Breast epithelium (tissue), 4 donors: ENCODE data around the gene CCDC33. TPM values are rescaled to one million over a fixed set of nuclear protein-coding genes. Genes with fewer than 3 reads are reported as not detected.

Experiments
- DNase-seq, 2 donors: peaks; one replicate each; pipeline ENCODE4 v3.0.0-alpha.2; 2019; ENCODE audit warnings: low spot score in 2 of 2
- H3K27ac ChIP-seq, 2 donors: fragments of 200-600 bp; sonication (generic) in 1 of 2; one replicate each; pipeline ENCODE4 v1.5.1; 2016 to 2019; ENCODE audit warnings: mild to moderate bottlenecking in 1 of 2
- H3K27me3 ChIP-seq, 2 donors: fragments of 200-600 bp; sonication (generic) in 1 of 2; one replicate each; pipeline versions ENCODE4 v1.5.1 to v1.6.0; 2017 to 2019; ENCODE audit warnings: control low read depth in 1 of 2, mild to moderate bottlenecking in 1 of 2
- H3K36me3 ChIP-seq: fragments of 200-600 bp; one replicate; pipeline ENCODE4 v1.5.1; 2019
- H3K4me1 ChIP-seq, 2 donors: fragments of 200-600 bp; sonication (generic); one replicate each; pipeline ENCODE4 v1.5.1; 2016 to 2019; ENCODE audit warnings: control low read depth in 1 of 2
- H3K4me3 ChIP-seq, 3 donors: fragments of 200-600 bp; sonication (generic); 1 replicate in 2 of 3; 2 replicates in 1 of 3; pipeline ENCODE4 v1.5.1; 2016 to 2019; ENCODE audit warnings: mild to moderate bottlenecking in 3 of 3, moderate library complexity in 2 of 3
- H3K9me3 ChIP-seq, 2 donors: fragments of 200-600 bp; sonication (generic) in 1 of 2; one replicate each; pipeline ENCODE4 v1.5.1; 2016 to 2019; ENCODE audit warnings: control low read depth in 1 of 2
- CTCF ChIP-seq, 3 donors: fragments of 450-650 bp; IDR thresholded peaks; one replicate each; pipeline ENCODE4 v1.5.1; 2016 to 2017; ENCODE audit warnings: antibody characterized with exemption in 3 of 3, mild to moderate bottlenecking in 3 of 3, moderate library complexity in 3 of 3
- POLR2A ChIP-seq: fragments of 450-650 bp; IDR thresholded peaks from one replicate; pipeline ENCODE4 v1.6.1; 2016; ENCODE audit warnings: antibody characterized with exemption, mild to moderate bottlenecking, moderate library complexity
- POLR2AphosphoS5 ChIP-seq, 3 donors: sonication (generic); formaldehyde crosslinking; IDR thresholded peaks; one replicate each; pipeline ENCODE4 v1.6.1; 2017; ENCODE audit warnings: antibody characterized with exemption in 3 of 3
- intact Hi-C: fragments of 100-400 bp; cut with DNase I; formaldehyde crosslinking; loops from one replicate; pipeline ENCODE4 v1.15.1; 2023; ENCODE audit warnings: low total_unique reads
- total RNA-seq, 3 donors: library from RNA; depleted of rRNA; stranded (reverse); fragments of >200 nt; gene quantifications; one replicate each; pipeline ENCODE4 v1.1.0, GENCODE V29; 2016

The CCDC33 gene
- total RNA-seq, 3 donors from 2014 or later: 0.33 TPM; not detected in 2

GRCh38 chr15:74343797-74344127 is 107.6 kb downstream of the CCDC33 start:
- H3K27ac ChIP-seq: no peak overlapping the region
- no peak for DNase-seq
- H3K4me1 ChIP-seq: no peaks in the 10 kb centered on the region
- H3K4me3 ChIP-seq: no peak overlapping the region
- no peaks in the 10 kb centered on the region for H3K27me3 ChIP-seq
- intact Hi-C loops: no loop called here
- no peaks in the 10 kb centered on the region for H3K9me3 ChIP-seq
- TF ChIP-seq POLR2AphosphoS5 (IDR thresholded peaks at IDR 0.05): no peak
- no peak for TF ChIP-seq POLR2A
- no peak for TF ChIP-seq CTCF (IDR thresholded peaks at IDR 0.05)
- H3K36me3 ChIP-seq: no peaks in the 10 kb centered on the region

DNA sequence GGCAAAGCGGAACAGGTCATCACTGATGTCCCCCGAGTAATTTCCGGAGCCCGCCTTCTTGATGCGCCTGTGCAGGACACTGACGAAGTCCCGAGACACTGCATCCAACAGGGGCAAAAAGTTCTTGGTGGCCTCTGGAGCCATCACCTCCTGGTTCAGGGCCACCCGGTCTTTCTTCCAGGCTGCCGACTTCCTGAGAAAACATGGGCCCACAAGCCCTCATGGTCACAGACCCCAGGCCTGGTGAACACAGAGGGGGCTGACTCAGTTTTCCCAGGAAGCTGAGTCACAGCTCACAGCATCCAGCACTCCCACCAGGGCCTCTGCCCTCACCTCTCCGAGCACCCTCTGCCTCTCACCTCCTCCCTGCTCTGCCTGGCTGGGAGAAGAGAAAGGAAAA is 108.9 kb downstream of the CCDC33 start:
- TF ChIP-seq CTCF (IDR thresholded peaks at IDR 0.05): no peak
- TF ChIP-seq POLR2AphosphoS5 (IDR thresholded peaks at IDR 0.05): no peak
- TF ChIP-seq POLR2A: no peak
- Histone ChIP-seq H3K27me3 (no peaks in the 10 kb centered on the region), H3K27ac (no peak overlapping the region), H3K4me1 (no peaks in the 10 kb centered on the region), H3K9me3 (no peaks in the 10 kb centered on the region), H3K4me3 (no peak overlapping the region), H3K36me3 (no peaks in the 10 kb centered on the region)
- intact Hi-C loops: no loop called here
- no peak for DNase-seq

DNA sequence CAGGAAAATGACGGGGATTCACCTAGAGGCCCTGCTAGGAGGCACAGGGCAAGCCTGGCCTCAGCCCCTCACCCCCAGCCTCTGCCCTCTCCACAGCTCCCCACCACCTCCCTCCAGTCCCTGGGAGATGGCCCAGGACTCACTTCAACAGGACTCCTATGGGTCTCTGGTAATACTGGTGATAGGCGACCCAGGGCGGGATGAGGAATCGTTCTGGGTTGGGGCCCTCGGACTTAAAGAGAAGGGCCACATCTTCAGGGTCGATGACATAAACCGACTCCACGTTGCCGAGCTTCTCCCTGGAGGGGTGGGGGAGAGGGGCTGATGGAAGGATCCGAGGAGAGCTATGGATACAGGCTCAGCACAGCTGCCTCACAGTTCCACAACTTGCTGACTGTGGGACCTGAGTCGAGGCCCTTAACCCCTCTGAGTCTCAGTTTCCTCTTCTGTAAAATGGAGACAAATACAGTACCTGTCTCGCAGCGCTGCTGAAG is 111.7 kb downstream of the CCDC33 start:
- Histone ChIP-seq H3K9me3 (no peaks in the 10 kb centered on the region), H3K4me3 (no peak overlapping the region), H3K27me3 (no peaks in the 10 kb centered on the region), H3K27ac (no peak overlapping the region), H3K4me1 (no peaks in the 10 kb centered on the region), H3K36me3 (no peaks in the 10 kb centered on the region)
- intact Hi-C loops: no loop called here
- DNase-seq: no peak
- no peak for TF ChIP-seq POLR2A
- no peak for TF ChIP-seq CTCF (IDR thresholded peaks at IDR 0.05)
- no peak for TF ChIP-seq POLR2AphosphoS5 (IDR thresholded peaks at IDR 0.05)

- Histone ChIP-seq H3K27ac (no peak overlapping the region), H3K27me3 (no peaks in the 10 kb centered on the region), H3K4me3 (no peak overlapping the region), H3K4me1 (no peaks in the 10 kb centered on the region), H3K9me3 (no peaks in the 10 kb centered on the region), H3K36me3 (no peaks in the 10 kb centered on the region)
- TF ChIP-seq CTCF (IDR thresholded peaks at IDR 0.05): no peak
- no peak for TF ChIP-seq POLR2AphosphoS5 (IDR thresholded peaks at IDR 0.05)
- no peak for TF ChIP-seq POLR2A
- no peak for DNase-seq
- intact Hi-C loops: no loop called here
Observed at GRCh38 chr15:74349241-74349778, 113.2 kb downstream of the CCDC33 start.

- TF ChIP-seq POLR2AphosphoS5 (IDR thresholded peaks at IDR 0.05): no peak
- no peak for TF ChIP-seq POLR2A
- no peak for TF ChIP-seq CTCF (IDR thresholded peaks at IDR 0.05)
- intact Hi-C loops: no loop called here
Observed at GRCh38 chr15:74350295-74351275, 114.5 kb downstream of the CCDC33 start.

More at GRCh38 chr15:74350295-74351275, 114.5 kb downstream of the CCDC33 start:
- H3K27ac ChIP-seq: no peak overlapping the region
- no peaks in the 10 kb centered on the region for H3K36me3 ChIP-seq
- no peak for DNase-seq
- H3K9me3 ChIP-seq: no peaks in the 10 kb centered on the region
- H3K27me3 ChIP-seq: no peaks in the 10 kb centered on the region
- no peak overlapping the region for H3K4me3 ChIP-seq
- H3K4me1 ChIP-seq: no peaks in the 10 kb centered on the region
